ENCODE measurements around the gene PTPRD.

PTPRD gene

GRCh38 chr9:8576741-8577140 lies 2036.1 kb downstream of the PTPRD start:
- DNase-seq (ENCODE audit: low read depth): no peak

- no peak for DNase-seq (ENCODE audit: low read depth)
These were observed 2038.0 kb downstream of the PTPRD start for GRCh38 chr9:8574846-8575245.

GRCh38 chr9:8572209-8572608 lies 2040.6 kb downstream of the PTPRD start:
- DNase-seq (ENCODE audit: low read depth): no peak

GRCh38 chr9:8571643-8572042 lies 2041.2 kb downstream of the PTPRD start:
- DNase-seq (ENCODE audit: low read depth): no peak

- DNase-seq (ENCODE audit: low read depth): no peak
These were observed 2042.0 kb downstream of the PTPRD start for GRCh38 chr9:8570776-8571175.

GRCh38 chr9:8569823-8570222 lies 2043.0 kb downstream of the PTPRD start:
- DNase-seq (ENCODE audit: low read depth): no peak

GRCh38 chr9:8567963-8568579 lies 2044.7 kb downstream of the PTPRD start:
- no peak for DNase-seq (ENCODE audit: low read depth)

- DNase-seq (ENCODE audit: low read depth): no peak
These were observed 2047.8 kb downstream of the PTPRD start for GRCh38 chr9:8564960-8565359.

- DNase-seq (ENCODE audit: low read depth): no peak
These were observed 2052.0 kb downstream of the PTPRD start for GRCh38 chr9:8560560-8561525.

- no peak for DNase-seq (ENCODE audit: low read depth)
These were observed 2054.6 kb downstream of the PTPRD start for GRCh38 chr9:8558176-8558575.

GRCh38 chr9:8555762-8556500 lies 2056.9 kb downstream of the PTPRD start:
- DNase-seq (ENCODE audit: low read depth): no peak

GRCh38 chr9:8553444-8553843 lies 2059.4 kb downstream of the PTPRD start:
- no peak for DNase-seq (ENCODE audit: low read depth)

- DNase-seq (ENCODE audit: low read depth): no peak
These were observed 2060.1 kb downstream of the PTPRD start for GRCh38 chr9:8552732-8553131.

- DNase-seq (ENCODE audit: low read depth): no peak
These were observed 2063.6 kb downstream of the PTPRD start for GRCh38 chr9:8549214-8549613.

GRCh38 chr9:8543219-8543618 lies 2069.6 kb downstream of the PTPRD start:
- no peak for DNase-seq (ENCODE audit: low read depth)

GRCh38 chr9:8542537-8542936 lies 2070.3 kb downstream of the PTPRD start:
- DNase-seq (ENCODE audit: low read depth): no peak

GRCh38 chr9:8539681-8540197 lies 2073.1 kb downstream of the PTPRD start:
- no peak for DNase-seq (ENCODE audit: low read depth)

- no peak for DNase-seq (ENCODE audit: low read depth)
These were observed 2076.0 kb downstream of the PTPRD start for GRCh38 chr9:8536845-8537244.

GRCh38 chr9:8534828-8535227 lies 2078.0 kb downstream of the PTPRD start:
- DNase-seq (ENCODE audit: low read depth): no peak

- DNase-seq (ENCODE audit: low read depth): no peak
These were observed 2079.1 kb downstream of the PTPRD start for GRCh38 chr9:8533681-8534080.

- DNase-seq (ENCODE audit: low read depth): no peak
These were observed 2080.9 kb downstream of the PTPRD start for GRCh38 chr9:8531826-8532415.

GRCh38 chr9:8521112-8521511 lies 2091.7 kb downstream of the PTPRD start:
- DNase-seq (ENCODE audit: low read depth): no peak
